KMS-11 (cell line): ENCODE data around the gene SPRR2A.

Source experiments
- H2AFZ ChIP-seq: fragments of 200-600 bp; sonication (generic); 2 replicates; pipeline ENCODE4 v1.6.1; 2016; ENCODE audit warnings: antibody characterized with exemption, mixed run types, low read depth
- H3K27ac ChIP-seq: fragments of 200-600 bp; sonication (generic); 2 replicates; pipeline ENCODE4 v1.6.1; 2016; ENCODE audit warnings: mild to moderate bottlenecking, mixed run types
- H3K27me3 ChIP-seq: fragments of 200-600 bp; sonication (generic); 2 replicates; pipeline ENCODE4 v1.6.1; 2017; ENCODE audit warnings: mild to moderate bottlenecking, low read depth, mixed run types, moderate library complexity; ENCODE audit not compliant: insufficient read depth
- H3K36me3 ChIP-seq: fragments of 200-600 bp; sonication (generic); 2 replicates; pipeline ENCODE4 v1.6.1; 2017; ENCODE audit warnings: mild to moderate bottlenecking, mixed run types; ENCODE audit not compliant: insufficient read depth
- H3K4me1 ChIP-seq: fragments of 200-600 bp; sonication (generic); 2 replicates; pipeline ENCODE4 v1.6.1; 2016; ENCODE audit warnings: mild to moderate bottlenecking, low read depth, mixed run types; ENCODE audit not compliant: poor library complexity, severe bottlenecking
- H3K4me2 ChIP-seq: fragments of 200-600 bp; sonication (generic); 2 replicates; pipeline ENCODE4 v1.7.0; 2016; ENCODE audit warnings: mild to moderate bottlenecking, mixed run types
- H3K4me3 ChIP-seq: fragments of 200-600 bp; sonication (generic); IDR thresholded peaks from 2 replicates; pipeline ENCODE4 v1.6.1; 2017; ENCODE audit warnings: low read depth, low read length, mixed read lengths; ENCODE audit not compliant: insufficient read depth
- H3K79me2 ChIP-seq: fragments of 200-600 bp; sonication (generic); 2 replicates; pipeline ENCODE4 v1.6.1; 2016; ENCODE audit warnings: low read depth, mixed run types; ENCODE audit not compliant: insufficient read depth
- H3K9ac ChIP-seq: fragments of 200-600 bp; sonication (generic); 2 replicates; pipeline ENCODE4 v1.6.1; 2016; ENCODE audit warnings: mild to moderate bottlenecking, mixed run types
- H4K20me1 ChIP-seq: fragments of 200-600 bp; sonication (generic); 2 replicates; pipeline ENCODE4 v1.6.1; 2016; ENCODE audit warnings: mild to moderate bottlenecking, mixed run types; ENCODE audit not compliant: insufficient read depth
- CTCF ChIP-seq: fragments of 200-600 bp; sonication (generic); conservative IDR thresholded peaks from 2 replicates; pipeline ENCODE4 v1.6.1; 2017; ENCODE audit warnings: low read depth, mild to moderate bottlenecking, antibody characterized with exemption, low read length, moderate library complexity, mixed read lengths

SPRR2A gene

GRCh38 chr1:153032073-153032472 lies 25.2 kb downstream of the SPRR2A start:
- Histone ChIP-seq H3K9ac (no peak overlapping the region), H3K4me1 (no peaks in the 10 kb centered on the region), H2AFZ (no peak overlapping the region), H3K4me2 (no peak overlapping the region), H3K27me3 (no peaks in the 10 kb centered on the region), H3K27ac (no peak overlapping the region), H3K79me2 (no peaks in the 10 kb centered on the region), H4K20me1 (no peaks in the 10 kb centered on the region), H3K36me3 (no peaks in the 10 kb centered on the region), H3K4me3 (no peak overlapping the region)
- no peak for TF ChIP-seq CTCF

- H3K27ac ChIP-seq: no peak within 1 kb of the TSS
- H3K9ac ChIP-seq: no peak within 1 kb of the TSS
- no peaks in the 10 kb centered on the region for H3K36me3 ChIP-seq
- no peak within 1 kb of the TSS for H3K4me2 ChIP-seq
- no peaks in the 10 kb centered on the region for H3K79me2 ChIP-seq
- H4K20me1 ChIP-seq: no peaks in the 10 kb centered on the region
- no peak for TF ChIP-seq CTCF
- no peaks in the 10 kb centered on the region for H3K4me1 ChIP-seq
- no peak within 1 kb of the TSS for H3K4me3 ChIP-seq
- H2AFZ ChIP-seq: no peak within 1 kb of the TSS
- H3K27me3 ChIP-seq: no peaks in the 10 kb centered on the region
Observed at GRCh38 chr1:153030895-153031294, 26.4 kb downstream of the SPRR2A start, which contains the start of gene SPRR1B. SPRR1B (plus strand) TSS chr1:153031203; CDS start chr1:153032346, 1,143 bp downstream.

- H3K27me3 ChIP-seq: no peaks in the 10 kb centered on the region
- H3K36me3 ChIP-seq: no peaks in the 10 kb centered on the region
- H3K4me3 ChIP-seq: no peak overlapping the region
- TF ChIP-seq CTCF: no peak
- no peaks in the 10 kb centered on the region for H3K79me2 ChIP-seq
- H3K27ac ChIP-seq: no peak overlapping the region
- H2AFZ ChIP-seq: no peak overlapping the region
- H4K20me1 ChIP-seq: no peaks in the 10 kb centered on the region
- H3K4me2 ChIP-seq: no peak overlapping the region
- no peaks in the 10 kb centered on the region for H3K4me1 ChIP-seq
- H3K9ac ChIP-seq: no peak overlapping the region
Observed at GRCh38 chr1:153028766-153029165, 28.5 kb downstream of the SPRR2A start.

GRCh38 chr1:153025797-153026196 lies 31.5 kb downstream of the SPRR2A start:
- no peaks in the 10 kb centered on the region for H4K20me1 ChIP-seq
- TF ChIP-seq CTCF: no peak
- H2AFZ ChIP-seq: no peak overlapping the region
- no peaks in the 10 kb centered on the region for H3K79me2 ChIP-seq
- no peaks in the 10 kb centered on the region for H3K36me3 ChIP-seq
- no peaks in the 10 kb centered on the region for H3K27me3 ChIP-seq
- no peak overlapping the region for H3K4me2 ChIP-seq
- H3K4me3 ChIP-seq: no peak overlapping the region
- no peak overlapping the region for H3K9ac ChIP-seq
- no peaks in the 10 kb centered on the region for H3K4me1 ChIP-seq
- H3K27ac ChIP-seq: no peak overlapping the region
